Sigmoid colon (tissue), 7 donors: ENCODE data around the gene ADAMTS14. TPM values are rescaled to one million over a fixed set of nuclear protein-coding genes. Genes with fewer than 3 reads are reported as not detected.

Source experiments
- DNase-seq: peaks from one replicate; pipeline ENCODE4 v3.0.0-alpha.2; 2019
- H3K27ac ChIP-seq, 4 donors: fragments of 200-600 bp; sonication (generic); one replicate each; pipeline ENCODE4 v1.5.1; 2016 to 2019; ENCODE audit warnings: mild to moderate bottlenecking in 1 of 4
- H3K27me3 ChIP-seq, 3 donors: fragments of 200-600 bp; sonication (generic); one replicate each; pipeline ENCODE4 v1.5.1; 2019; ENCODE audit warnings: mild to moderate bottlenecking in 1 of 3
- H3K36me3 ChIP-seq, 4 donors: fragments of 200-600 bp; sonication (generic); one replicate each; pipeline ENCODE4 v1.5.1; 2016 to 2019
- H3K4me1 ChIP-seq, 4 donors: fragments of 200-600 bp; sonication (generic); one replicate each; pipeline ENCODE4 v1.5.1; 2017 to 2019
- H3K4me3 ChIP-seq, 4 donors: fragments of 200-600 bp; sonication (generic); one replicate each; pipeline ENCODE4 v1.5.1; 2017 to 2019; ENCODE audit warnings: mild to moderate bottlenecking in 2 of 4, moderate library complexity in 1 of 4
- H3K9me3 ChIP-seq, 4 donors: fragments of 200-600 bp in 3 of 4; sonication (generic) in 3 of 4; one replicate each; pipeline versions ENCODE4 v1.5.1 to v1.6.1; 2013 to 2019
- EP300 ChIP-seq, 4 donors: sonication (generic); formaldehyde crosslinking; IDR thresholded peaks; one replicate each; pipeline ENCODE4 v1.6.1; 2017; ENCODE audit warnings: antibody characterized with exemption in 4 of 4
- POLR2A ChIP-seq, 2 donors: fragments of 450-650 bp; IDR thresholded peaks; one replicate each; pipeline ENCODE4 v1.6.1; 2016; ENCODE audit warnings: antibody characterized with exemption in 2 of 2, mild to moderate bottlenecking in 2 of 2, moderate library complexity in 2 of 2
- POLR2AphosphoS5 ChIP-seq, 4 donors: sonication (generic); formaldehyde crosslinking; IDR thresholded peaks; one replicate each; pipeline ENCODE4 v1.6.1; 2017; ENCODE audit warnings: antibody characterized with exemption in 4 of 4
- whole genome bisulfite sequencing, 2 donors: extraction: QIAGEN DNeasy Blood & Tissue Kit; methylation state at CpG; one replicate each; pipeline ENCODE4 v1.1.7; 2013; 5-methylcytosine and 5-hydroxymethylcytosine counted together
- intact Hi-C: fragments of 100-400 bp; cut with DNase I; formaldehyde crosslinking; loops from one replicate; pipeline ENCODE4 v1.15.1; 2023
- polyA plus RNA-seq, 3 donors: library from polyadenylated mRNA; stranded (reverse); fragments of 200-250 nt; gene quantifications; one replicate each; pipeline ENCODE4 v1.2.3, GENCODE V29; 2013
- total RNA-seq, 4 donors: library from RNA; depleted of rRNA; stranded (reverse); fragments of >200 nt; gene quantifications; one replicate each; pipeline ENCODE4 v1.1.0, GENCODE V29; 2016
- TF ChIP-seq, protein P1 (sequence below), 4 experiments: fragments of 450-650 bp in 3 of 4; fragments of 200-600 bp in 1 of 4; IDR thresholded peaks; one replicate each; pipeline ENCODE4 v1.5.1; 2016 to 2019; ENCODE audit warnings: antibody characterized with exemption in 4 of 4, mild to moderate bottlenecking in 3 of 4, moderate library complexity in 2 of 4
- donor health status: healthy with polysubstance abuse.
- donor health status: Bipolar disorder and iron deficiency.
- donor health status: healthy.

ADAMTS14 gene
- total and polyA plus RNA-seq, 7 donors = under 0.01 to 1.1 (median 0.50) TPM; not detected in 1

DNA sequence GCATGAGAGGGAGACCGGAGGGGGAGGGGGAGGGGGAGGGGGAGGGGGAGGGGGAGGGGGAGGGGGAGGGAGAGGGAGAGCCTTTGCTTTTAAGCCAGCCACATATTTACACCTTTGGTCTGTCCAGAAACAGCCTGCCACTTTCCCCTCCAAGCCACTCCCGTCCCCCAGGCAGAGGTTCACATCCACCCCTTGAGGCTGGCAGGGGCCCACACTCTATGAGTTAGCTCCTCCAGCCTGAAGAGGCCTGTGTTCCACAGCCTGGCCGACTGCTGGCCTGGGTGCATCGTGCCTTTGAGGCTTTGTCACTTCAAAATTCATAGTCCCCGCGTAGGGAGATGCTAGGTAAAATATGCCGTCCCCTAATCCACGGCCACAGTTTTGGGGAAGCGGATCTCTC, 16.5 kb downstream of the ADAMTS14 start:
- DNase-seq = no peak
- 0 to 91% methylated on average over 1 to 8 of the region's 9 CpGs for WGBS, 2 donors
- intact Hi-C loops = no loop called here
- no peak overlapping the region for H3K27ac ChIP-seq
- no peaks in the 10 kb centered on the region for H3K36me3 ChIP-seq
- H3K9me3 ChIP-seq = no peaks in the 10 kb centered on the region
- H3K4me3 ChIP-seq = no peak overlapping the region
- TF ChIP-seq EP300 (IDR thresholded peaks at IDR 0.05) = no peak
- TF ChIP-seq POLR2AphosphoS5 (IDR thresholded peaks at IDR 0.05) = no peak
- no peak for TF ChIP-seq POLR2A (IDR thresholded peaks at IDR 0.05)
- TF ChIP-seq, protein P1, sequence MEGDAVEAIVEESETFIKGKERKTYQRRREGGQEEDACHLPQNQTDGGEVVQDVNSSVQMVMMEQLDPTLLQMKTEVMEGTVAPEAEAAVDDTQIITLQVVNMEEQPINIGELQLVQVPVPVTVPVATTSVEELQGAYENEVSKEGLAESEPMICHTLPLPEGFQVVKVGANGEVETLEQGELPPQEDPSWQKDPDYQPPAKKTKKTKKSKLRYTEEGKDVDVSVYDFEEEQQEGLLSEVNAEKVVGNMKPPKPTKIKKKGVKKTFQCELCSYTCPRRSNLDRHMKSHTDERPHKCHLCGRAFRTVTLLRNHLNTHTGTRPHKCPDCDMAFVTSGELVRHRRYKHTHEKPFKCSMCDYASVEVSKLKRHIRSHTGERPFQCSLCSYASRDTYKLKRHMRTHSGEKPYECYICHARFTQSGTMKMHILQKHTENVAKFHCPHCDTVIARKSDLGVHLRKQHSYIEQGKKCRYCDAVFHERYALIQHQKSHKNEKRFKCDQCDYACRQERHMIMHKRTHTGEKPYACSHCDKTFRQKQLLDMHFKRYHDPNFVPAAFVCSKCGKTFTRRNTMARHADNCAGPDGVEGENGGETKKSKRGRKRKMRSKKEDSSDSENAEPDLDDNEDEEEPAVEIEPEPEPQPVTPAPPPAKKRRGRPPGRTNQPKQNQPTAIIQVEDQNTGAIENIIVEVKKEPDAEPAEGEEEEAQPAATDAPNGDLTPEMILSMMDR (IDR thresholded peaks at IDR 0.05) = no peak
- H3K27me3 ChIP-seq = peaks cover 0 to 3% (median 0%) of the 10 kb centered on the region in 3 donors
- H3K4me1 ChIP-seq = peaks cover 0 to 7% (median 3%) of the 10 kb centered on the region in 4 donors

- WGBS, 2 donors = 95% methylated on average over 12 of the region's 12 CpGs; no CpG with 5 or more reads in 1 of the 2 donors
- peaks cover 0 to 3% (median 0%) of the 10 kb centered on the region in 3 donors for H3K27me3 ChIP-seq
- H3K4me3 ChIP-seq = no peak overlapping the region
- H3K36me3 ChIP-seq = no peaks in the 10 kb centered on the region
- intact Hi-C loops = loop anchor here (5.0 kb wide), 1 partner anchor 137 kb away; no protein-coding TSS in a partner anchor
- TF ChIP-seq, protein P1 (IDR thresholded peaks at IDR 0.05) = no peak
- TF ChIP-seq POLR2AphosphoS5 (IDR thresholded peaks at IDR 0.05) = no peak
- TF ChIP-seq POLR2A (IDR thresholded peaks at IDR 0.05) = no peak
- no peak for TF ChIP-seq EP300 (IDR thresholded peaks at IDR 0.05)
- no peak overlapping the region for H3K27ac ChIP-seq
- H3K9me3 ChIP-seq = no peaks in the 10 kb centered on the region
- DNase-seq = no peak
- H3K4me1 ChIP-seq = peaks cover 0 to 15% (median 12%) of the 10 kb centered on the region in 4 donors
These were observed 17.4 kb downstream of the ADAMTS14 start for GRCh38 chr10:70689661-70690060.

- Histone ChIP-seq H3K36me3 (no peaks in the 10 kb centered on the region), H3K4me1 (peaks cover 0 to 25% (median 20%) of the 10 kb centered on the region in 4 donors), H3K27me3 (peaks cover 0 to 2% (median 0%) of the 10 kb centered on the region in 3 donors), H3K9me3 (no peaks in the 10 kb centered on the region), H3K4me3 (no peak overlapping the region), H3K27ac (no peak overlapping the region)
- WGBS, 2 donors = 84% methylated on average over 11 of the region's 11 CpGs; no CpG with 5 or more reads in 1 of the 2 donors
- no peak for DNase-seq
- intact Hi-C loops = loop anchor here (5.0 kb wide), 1 partner anchor 138 kb away; no protein-coding TSS in a partner anchor
- TF ChIP-seq, protein P1 (IDR thresholded peaks at IDR 0.05) = no peak
- TF ChIP-seq POLR2A (IDR thresholded peaks at IDR 0.05) = no peak
- TF ChIP-seq EP300 (IDR thresholded peaks at IDR 0.05) = no peak
These were observed 18.3 kb downstream of the ADAMTS14 start for GRCh38 chr10:70690589-70690988.

GRCh38 chr10:70691611-70692010, 19.3 kb downstream of the ADAMTS14 start:
- no peaks in the 10 kb centered on the region for H3K9me3 ChIP-seq
- no peak overlapping the region for H3K27ac ChIP-seq
- H3K4me3 ChIP-seq = no peak overlapping the region
- intact Hi-C loops = loop anchor here (5.0 kb wide), 1 partner anchor 139 kb away; no protein-coding TSS in a partner anchor
- no peaks in the 10 kb centered on the region for H3K27me3 ChIP-seq
- DNase-seq = no peak
- no peak for TF ChIP-seq POLR2AphosphoS5 (IDR thresholded peaks at IDR 0.05)
- TF ChIP-seq EP300 (IDR thresholded peaks at IDR 0.05) = no peak
- TF ChIP-seq, protein P1 (IDR thresholded peaks at IDR 0.05) = no peak
- no peak for TF ChIP-seq POLR2A (IDR thresholded peaks at IDR 0.05)
- no peaks in the 10 kb centered on the region for H3K36me3 ChIP-seq
- 75 to 86% methylated on average over 6 of the region's 6 CpGs for WGBS, 2 donors
- peaks cover 0 to 26% (median 21%) of the 10 kb centered on the region in 4 donors for H3K4me1 ChIP-seq
